ENCODE results near the gene PREX1. TPM values are rescaled to one million over a fixed set of nuclear protein-coding genes. Genes with fewer than 3 reads are reported as not detected.

PREX1 gene
- polyA plus RNA-seq, 1 donor: 9.9 TPM

DNA sequence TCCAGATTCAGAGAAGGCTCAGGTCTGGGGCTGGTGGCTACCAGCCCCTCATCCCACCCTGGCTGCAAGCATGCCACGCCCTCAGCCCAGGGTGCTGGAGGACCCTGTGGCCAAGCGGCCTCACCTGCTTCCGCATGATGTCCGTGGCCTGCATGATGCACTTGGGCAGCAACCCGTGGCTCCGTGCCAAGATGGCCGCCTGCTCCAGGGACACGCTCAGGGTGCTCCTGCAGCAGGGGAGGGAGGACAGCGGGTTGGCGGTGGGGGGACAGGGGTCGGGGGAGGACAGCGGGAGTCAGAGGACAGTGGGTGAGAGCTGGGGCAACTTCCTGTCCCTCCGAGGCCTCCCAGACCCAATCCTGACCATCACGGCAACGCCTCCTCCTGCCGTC, 200.1 kb downstream of the PREX1 start:
- Histone ChIP-seq H3K4me1 (ENCODE audit: control insufficient read depth, insufficient read depth, low read length) (peaks cover 7% of the 10 kb centered on the region), H3K4me3 (ENCODE audit: low read length) (no peak overlapping the region), H3K36me3 (ENCODE audit: control insufficient read depth, insufficient read depth, low read length) (peaks cover 5% of the 10 kb centered on the region), H3K27me3 (ENCODE audit: control insufficient read depth, insufficient read depth, low read length) (no peaks in the 10 kb centered on the region), H3K9me3 (ENCODE audit: control insufficient read depth, low read depth, low read length) (no peaks in the 10 kb centered on the region), H3K27ac (ENCODE audit: low read length) (no peak overlapping the region)
- WGBS (ENCODE audit: insufficient coverage, low lambda C conversion rate): no CpG with 5 or more reads among the region's 16 CpGs
- DNase-seq: no peak

- DNase-seq: no peak
- no peaks in the 10 kb centered on the region for H3K9me3 ChIP-seq (ENCODE audit: control insufficient read depth, low read depth, low read length)
- no peak overlapping the region for H3K4me3 ChIP-seq (ENCODE audit: low read length)
- no peaks in the 10 kb centered on the region for H3K27me3 ChIP-seq (ENCODE audit: control insufficient read depth, insufficient read depth, low read length)
- WGBS (ENCODE audit: insufficient coverage, low lambda C conversion rate): no CpG with 5 or more reads among the region's 18 CpGs
- H3K27ac ChIP-seq (ENCODE audit: low read length): peak overlapping the region; percentile 47
- peaks cover 5% of the 10 kb centered on the region for H3K36me3 ChIP-seq (ENCODE audit: control insufficient read depth, insufficient read depth, low read length)
- peaks cover 7% of the 10 kb centered on the region for H3K4me1 ChIP-seq (ENCODE audit: control insufficient read depth, insufficient read depth, low read length)
These were observed 200.7 kb downstream of the PREX1 start for GRCh38 chr20:48626938-48627736.

GRCh38 chr20:48626226-48626937, 201.4 kb downstream of the PREX1 start:
- Histone ChIP-seq H3K4me3 (ENCODE audit: low read length) (no peak overlapping the region), H3K27me3 (ENCODE audit: control insufficient read depth, insufficient read depth, low read length) (no peaks in the 10 kb centered on the region), H3K9me3 (ENCODE audit: control insufficient read depth, low read depth, low read length) (no peaks in the 10 kb centered on the region), H3K36me3 (ENCODE audit: control insufficient read depth, insufficient read depth, low read length) (peaks cover 3% of the 10 kb centered on the region), H3K4me1 (ENCODE audit: control insufficient read depth, insufficient read depth, low read length) (peaks cover 10% of the 10 kb centered on the region), H3K27ac (ENCODE audit: low read length) (peak overlapping the region; percentile 47)
- DNase-seq: peak; percentile 85 to 93
- 60% methylated on average over 1 of the region's 24 CpGs for WGBS (ENCODE audit: insufficient coverage, low lambda C conversion rate)

- peaks cover 3% of the 10 kb centered on the region for H3K36me3 ChIP-seq (ENCODE audit: control insufficient read depth, insufficient read depth, low read length)
- no peaks in the 10 kb centered on the region for H3K9me3 ChIP-seq (ENCODE audit: control insufficient read depth, low read depth, low read length)
- H3K27ac ChIP-seq (ENCODE audit: low read length): no peak overlapping the region
- WGBS (ENCODE audit: insufficient coverage, low lambda C conversion rate): no CpG with 5 or more reads among the region's 29 CpGs
- H3K4me1 ChIP-seq (ENCODE audit: control insufficient read depth, insufficient read depth, low read length): peaks cover 14% of the 10 kb centered on the region
- no peak overlapping the region for H3K4me3 ChIP-seq (ENCODE audit: low read length)
- DNase-seq: no peak
- H3K27me3 ChIP-seq (ENCODE audit: control insufficient read depth, insufficient read depth, low read length): no peaks in the 10 kb centered on the region
These were observed 202.5 kb downstream of the PREX1 start for GRCh38 chr20:48625136-48625900.

GRCh38 chr20:48624315-48625020, 203.3 kb downstream of the PREX1 start:
- DNase-seq: no peak
- Histone ChIP-seq H3K9me3 (ENCODE audit: control insufficient read depth, low read depth, low read length) (no peaks in the 10 kb centered on the region), H3K27ac (ENCODE audit: low read length) (no peak overlapping the region), H3K4me1 (ENCODE audit: control insufficient read depth, insufficient read depth, low read length) (peaks cover 14% of the 10 kb centered on the region), H3K4me3 (ENCODE audit: low read length) (no peak overlapping the region), H3K36me3 (ENCODE audit: control insufficient read depth, insufficient read depth, low read length) (peaks cover 3% of the 10 kb centered on the region), H3K27me3 (ENCODE audit: control insufficient read depth, insufficient read depth, low read length) (no peaks in the 10 kb centered on the region)
- 92% methylated on average over 6 of the region's 23 CpGs for WGBS (ENCODE audit: insufficient coverage, low lambda C conversion rate)

DNA sequence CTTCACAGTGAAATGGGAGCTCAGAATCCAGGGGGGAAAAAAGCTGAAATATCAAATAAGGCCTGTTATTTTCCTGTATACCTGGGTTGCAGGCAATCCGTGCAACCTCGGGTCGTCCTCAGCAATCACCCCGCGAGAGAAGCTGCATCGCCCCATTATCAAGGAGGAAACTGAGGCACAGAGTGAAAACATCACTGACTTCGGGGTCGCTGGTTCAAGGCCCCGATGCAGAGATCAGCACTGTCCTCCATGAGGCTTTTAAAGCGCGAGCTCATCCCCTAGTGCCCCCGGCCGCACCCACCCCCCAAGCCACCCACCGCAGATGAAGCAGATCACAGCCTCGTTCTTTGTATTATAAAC, 203.9 kb downstream of the PREX1 start:
- Histone ChIP-seq H3K4me3 (ENCODE audit: low read length) (no peak overlapping the region), H3K36me3 (ENCODE audit: control insufficient read depth, insufficient read depth, low read length) (peaks cover 3% of the 10 kb centered on the region)
- DNase-seq: no peak

DNA sequence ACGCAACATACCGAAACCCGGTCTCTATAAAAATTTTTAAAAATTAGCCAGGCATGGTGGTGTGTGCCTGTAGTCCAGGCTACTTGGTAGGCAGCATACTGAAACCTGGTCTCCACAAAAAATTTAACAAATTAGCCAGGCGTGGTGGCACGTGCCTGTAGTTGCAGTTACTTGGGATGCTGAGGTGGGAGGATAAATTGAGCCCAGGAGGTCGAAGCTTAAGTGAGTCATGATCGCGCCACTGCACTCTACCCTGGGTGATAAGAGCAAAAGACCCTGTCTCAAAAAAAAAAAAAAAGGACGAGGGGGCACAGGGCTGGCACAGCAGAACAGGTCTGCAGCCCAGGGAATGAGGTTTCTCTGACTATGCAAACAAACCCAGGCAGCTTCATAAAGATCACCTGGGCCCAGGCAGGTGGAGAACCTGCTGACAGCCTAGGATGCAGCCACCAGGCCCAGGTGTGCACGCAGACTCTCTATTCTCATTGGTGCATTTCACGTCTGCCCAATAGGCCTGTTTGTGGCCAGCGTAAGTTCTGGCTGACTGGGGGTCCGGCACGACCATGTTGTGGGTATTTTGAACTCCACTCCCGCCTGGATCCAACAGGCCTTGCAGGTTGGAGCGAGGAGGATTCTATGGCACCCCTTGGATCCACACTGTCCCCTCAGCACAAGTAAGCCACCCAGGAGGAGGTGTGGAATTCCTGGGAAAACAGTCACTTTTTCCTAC, 204.5 kb downstream of the PREX1 start:
- no peak overlapping the region for H3K4me3 ChIP-seq (ENCODE audit: low read length)
- peaks cover 3% of the 10 kb centered on the region for H3K36me3 ChIP-seq (ENCODE audit: control insufficient read depth, insufficient read depth, low read length)
- DNase-seq: no peak
- no peak overlapping the region for H3K27ac ChIP-seq (ENCODE audit: low read length)
- peaks cover 14% of the 10 kb centered on the region for H3K4me1 ChIP-seq (ENCODE audit: control insufficient read depth, insufficient read depth, low read length)
- no peaks in the 10 kb centered on the region for H3K9me3 ChIP-seq (ENCODE audit: control insufficient read depth, low read depth, low read length)
- peaks cover under 1% of the 10 kb centered on the region for H3K27me3 ChIP-seq (ENCODE audit: control insufficient read depth, insufficient read depth, low read length)
- 100% methylated on average over 1 of the region's 16 CpGs for WGBS (ENCODE audit: insufficient coverage, low lambda C conversion rate)

More for the DNA sequence above, 203.9 kb downstream of the PREX1 start:
- WGBS (ENCODE audit: insufficient coverage, low lambda C conversion rate): no CpG with 5 or more reads among the region's 15 CpGs
- H3K27ac ChIP-seq (ENCODE audit: low read length): no peak overlapping the region
- peaks cover 14% of the 10 kb centered on the region for H3K4me1 ChIP-seq (ENCODE audit: control insufficient read depth, insufficient read depth, low read length)
- no peaks in the 10 kb centered on the region for H3K27me3 ChIP-seq (ENCODE audit: control insufficient read depth, insufficient read depth, low read length)
- H3K9me3 ChIP-seq (ENCODE audit: control insufficient read depth, low read depth, low read length): no peaks in the 10 kb centered on the region

- H3K4me3 ChIP-seq (ENCODE audit: low read length): no peak overlapping the region
- DNase-seq: no peak
- WGBS (ENCODE audit: insufficient coverage, low lambda C conversion rate): no CpG with 5 or more reads among the region's 11 CpGs
- no peak overlapping the region for H3K27ac ChIP-seq (ENCODE audit: low read length)
- H3K4me1 ChIP-seq (ENCODE audit: control insufficient read depth, insufficient read depth, low read length): peaks cover 14% of the 10 kb centered on the region
- peaks cover 3% of the 10 kb centered on the region for H3K36me3 ChIP-seq (ENCODE audit: control insufficient read depth, insufficient read depth, low read length)
- H3K9me3 ChIP-seq (ENCODE audit: control insufficient read depth, low read depth, low read length): no peaks in the 10 kb centered on the region
- peaks cover 3% of the 10 kb centered on the region for H3K27me3 ChIP-seq (ENCODE audit: control insufficient read depth, insufficient read depth, low read length)
These were observed 205.4 kb downstream of the PREX1 start for GRCh38 chr20:48622421-48622820.

- Histone ChIP-seq H3K4me1 (ENCODE audit: control insufficient read depth, insufficient read depth, low read length) (peaks cover 11% of the 10 kb centered on the region), H3K36me3 (ENCODE audit: control insufficient read depth, insufficient read depth, low read length) (peaks cover 3% of the 10 kb centered on the region), H3K9me3 (ENCODE audit: control insufficient read depth, low read depth, low read length) (no peaks in the 10 kb centered on the region), H3K4me3 (ENCODE audit: low read length) (no peak overlapping the region), H3K27ac (ENCODE audit: low read length) (peak overlapping the region; percentile 37), H3K27me3 (ENCODE audit: control insufficient read depth, insufficient read depth, low read length) (peaks cover 3% of the 10 kb centered on the region)
- peak; percentile 17 to 84 for DNase-seq
- WGBS (ENCODE audit: insufficient coverage, low lambda C conversion rate): no CpG with 5 or more reads among the region's 23 CpGs
These were observed 206.3 kb downstream of the PREX1 start for GRCh38 chr20:48621376-48622078.

All from large intestine (tissue), 3 donors.